ENCODE measurements around the gene PRMT2. TPM values are rescaled to one million over a fixed set of nuclear protein-coding genes. Genes with fewer than 3 reads are reported as not detected.

PRMT2 gene
- total and polyA plus RNA-seq, 2 experiments from 2014 or later: 51.9 to 56.9 TPM

DNA sequence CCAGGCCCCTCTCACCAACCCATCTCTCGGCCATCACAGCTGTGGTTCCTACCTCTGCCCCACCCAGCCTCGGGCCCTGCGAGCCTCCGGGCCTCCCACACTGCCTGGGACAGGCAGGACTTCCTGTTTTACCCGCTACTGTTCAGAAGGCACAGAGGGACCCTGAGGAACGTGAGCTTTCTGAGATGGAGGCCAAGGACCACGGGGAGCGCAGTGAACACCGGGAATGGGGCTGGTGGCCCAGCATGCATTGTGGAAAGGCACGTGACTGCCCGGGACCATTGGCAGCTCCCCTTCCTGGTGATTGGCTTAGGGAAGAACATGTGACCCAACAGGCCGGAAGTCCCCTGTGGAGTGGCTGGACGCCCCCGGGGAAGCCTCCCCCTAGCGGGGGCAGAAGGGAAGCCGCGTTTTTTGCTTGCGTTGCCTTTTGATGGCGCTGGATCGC lies 37.6 kb upstream of the PRMT2 start:
- TF ChIP-seq, protein P1, sequence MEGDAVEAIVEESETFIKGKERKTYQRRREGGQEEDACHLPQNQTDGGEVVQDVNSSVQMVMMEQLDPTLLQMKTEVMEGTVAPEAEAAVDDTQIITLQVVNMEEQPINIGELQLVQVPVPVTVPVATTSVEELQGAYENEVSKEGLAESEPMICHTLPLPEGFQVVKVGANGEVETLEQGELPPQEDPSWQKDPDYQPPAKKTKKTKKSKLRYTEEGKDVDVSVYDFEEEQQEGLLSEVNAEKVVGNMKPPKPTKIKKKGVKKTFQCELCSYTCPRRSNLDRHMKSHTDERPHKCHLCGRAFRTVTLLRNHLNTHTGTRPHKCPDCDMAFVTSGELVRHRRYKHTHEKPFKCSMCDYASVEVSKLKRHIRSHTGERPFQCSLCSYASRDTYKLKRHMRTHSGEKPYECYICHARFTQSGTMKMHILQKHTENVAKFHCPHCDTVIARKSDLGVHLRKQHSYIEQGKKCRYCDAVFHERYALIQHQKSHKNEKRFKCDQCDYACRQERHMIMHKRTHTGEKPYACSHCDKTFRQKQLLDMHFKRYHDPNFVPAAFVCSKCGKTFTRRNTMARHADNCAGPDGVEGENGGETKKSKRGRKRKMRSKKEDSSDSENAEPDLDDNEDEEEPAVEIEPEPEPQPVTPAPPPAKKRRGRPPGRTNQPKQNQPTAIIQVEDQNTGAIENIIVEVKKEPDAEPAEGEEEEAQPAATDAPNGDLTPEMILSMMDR (conservative IDR thresholded peaks at IDR 0.05; ENCODE audit: low read depth in 2 of 2): 0 out of 4 replicates have a peak, but pooled peaks of 1 of the 2 experiments have one; percentile 4
- TF ChIP-seq ZNF331 (CRISPR knock-in tag; IDR thresholded peaks at IDR 0.05; ENCODE audit: low read depth) (no peak), CREB1 (CRISPR knock-in tag; IDR thresholded peaks at IDR 0.05; ENCODE audit: low read depth) (no peak), NANOG (IDR thresholded peaks at IDR 0.05; ENCODE audit: borderline replicate concordance) (no peak)
- TF ChIP-seq, protein P2, sequence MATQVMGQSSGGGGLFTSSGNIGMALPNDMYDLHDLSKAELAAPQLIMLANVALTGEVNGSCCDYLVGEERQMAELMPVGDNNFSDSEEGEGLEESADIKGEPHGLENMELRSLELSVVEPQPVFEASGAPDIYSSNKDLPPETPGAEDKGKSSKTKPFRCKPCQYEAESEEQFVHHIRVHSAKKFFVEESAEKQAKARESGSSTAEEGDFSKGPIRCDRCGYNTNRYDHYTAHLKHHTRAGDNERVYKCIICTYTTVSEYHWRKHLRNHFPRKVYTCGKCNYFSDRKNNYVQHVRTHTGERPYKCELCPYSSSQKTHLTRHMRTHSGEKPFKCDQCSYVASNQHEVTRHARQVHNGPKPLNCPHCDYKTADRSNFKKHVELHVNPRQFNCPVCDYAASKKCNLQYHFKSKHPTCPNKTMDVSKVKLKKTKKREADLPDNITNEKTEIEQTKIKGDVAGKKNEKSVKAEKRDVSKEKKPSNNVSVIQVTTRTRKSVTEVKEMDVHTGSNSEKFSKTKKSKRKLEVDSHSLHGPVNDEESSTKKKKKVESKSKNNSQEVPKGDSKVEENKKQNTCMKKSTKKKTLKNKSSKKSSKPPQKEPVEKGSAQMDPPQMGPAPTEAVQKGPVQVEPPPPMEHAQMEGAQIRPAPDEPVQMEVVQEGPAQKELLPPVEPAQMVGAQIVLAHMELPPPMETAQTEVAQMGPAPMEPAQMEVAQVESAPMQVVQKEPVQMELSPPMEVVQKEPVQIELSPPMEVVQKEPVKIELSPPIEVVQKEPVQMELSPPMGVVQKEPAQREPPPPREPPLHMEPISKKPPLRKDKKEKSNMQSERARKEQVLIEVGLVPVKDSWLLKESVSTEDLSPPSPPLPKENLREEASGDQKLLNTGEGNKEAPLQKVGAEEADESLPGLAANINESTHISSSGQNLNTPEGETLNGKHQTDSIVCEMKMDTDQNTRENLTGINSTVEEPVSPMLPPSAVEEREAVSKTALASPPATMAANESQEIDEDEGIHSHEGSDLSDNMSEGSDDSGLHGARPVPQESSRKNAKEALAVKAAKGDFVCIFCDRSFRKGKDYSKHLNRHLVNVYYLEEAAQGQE (IDR thresholded peaks at IDR 0.05; ENCODE audit: unreplicated experiment): no peak
- H2AFZ ChIP-seq: no peak overlapping the region
- peaks cover 7% of the 10 kb centered on the region for H3K4me1 ChIP-seq (ENCODE audit: insufficient read depth)
- Mint-ChIP-seq H3K36me3 (ENCODE audit: low read depth) (peaks cover 9% of the 10 kb centered on the region; the same call in 2 of the 3 replicates), H3K27me3 (ENCODE audit: insufficient read depth, low read depth, poor library complexity) (no peaks in the 10 kb centered on the region), H3K4me3 (no peak overlapping the region), H3K27ac (no peak overlapping the region), H3K9me3 (peaks cover 36% of the 10 kb centered on the region), H3K4me1 (peaks cover 6% of the 10 kb centered on the region)
- H3K79me2 ChIP-seq (replicated peaks; ENCODE audit: insufficient read depth): no peaks in the 10 kb centered on the region
- H3K9me2 ChIP-seq (ENCODE audit: insufficient read depth): no peaks in the 10 kb centered on the region; the same call in 1 of the 2 replicates
- H3K27me3 ChIP-seq (ENCODE audit: insufficient read depth): no peaks in the 10 kb centered on the region
- H3K27ac ChIP-seq (ENCODE audit: low read depth): no peak overlapping the region
- ATAC-seq (no peak), DNase-seq (ENCODE audit: low spot score) (no peak)
- no peaks in the 10 kb centered on the region for H3K36me3 ChIP-seq (ENCODE audit: insufficient read depth)
- H3K4me2 ChIP-seq: no peak overlapping the region
- H3F3A ChIP-seq (replicated peaks; ENCODE audit: low read depth): no peaks in the 10 kb centered on the region
- H3K4me3 ChIP-seq: no peak overlapping the region
- H4K20me1 ChIP-seq (replicated peaks; ENCODE audit: insufficient read depth): no peaks in the 10 kb centered on the region

DNA sequence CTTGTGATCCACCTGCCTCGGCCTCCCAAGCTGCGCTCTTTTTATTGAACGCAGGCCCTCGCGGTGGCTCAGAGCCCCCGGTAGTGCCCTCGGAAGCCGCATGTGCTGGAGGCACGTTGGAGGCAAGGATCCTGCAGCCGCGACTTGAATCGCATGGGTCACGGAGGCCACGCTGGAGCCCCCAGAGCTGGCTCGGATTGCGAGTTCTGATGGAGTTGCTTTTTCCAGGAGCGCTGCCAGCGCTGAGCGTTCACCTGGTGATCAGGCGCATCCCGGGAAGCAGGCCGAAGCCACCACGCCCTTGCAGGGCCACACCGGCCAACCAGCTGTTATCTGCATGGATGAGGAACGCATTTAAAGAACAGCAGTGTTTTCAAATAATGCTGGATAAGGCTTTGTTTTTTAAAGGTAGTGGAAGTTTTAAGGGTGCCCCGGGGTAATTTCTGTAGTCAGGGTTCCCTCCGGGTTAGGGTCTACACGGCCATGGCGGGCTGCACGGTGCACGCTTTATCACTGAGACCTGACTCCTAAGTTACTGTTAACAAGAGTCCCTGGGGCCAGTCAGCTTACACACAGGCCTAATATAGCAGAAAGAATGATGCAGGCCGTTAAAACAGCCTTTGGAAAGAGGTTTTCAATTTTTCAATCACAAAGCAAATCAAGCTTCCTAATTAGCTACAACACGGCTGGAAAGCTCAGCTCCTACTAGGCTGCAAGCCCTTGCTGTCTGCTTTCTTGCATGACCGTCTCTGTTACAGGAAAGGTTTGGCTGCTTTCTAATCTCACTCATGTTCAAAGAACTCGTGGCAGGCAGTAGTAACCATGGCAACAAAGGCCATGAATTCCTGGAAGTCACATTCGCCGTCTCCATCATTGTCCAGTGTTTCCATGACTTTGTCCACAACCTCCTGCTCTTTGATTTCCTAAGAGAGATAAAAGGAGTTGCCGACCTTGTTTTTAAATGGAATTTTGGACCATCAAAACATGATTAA lies 36.6 kb upstream of the PRMT2 start:
- Histone ChIP-seq H3K4me2 (no peak overlapping the region), H3K27me3 (ENCODE audit: insufficient read depth) (no peaks in the 10 kb centered on the region), H3K79me2 (replicated peaks; ENCODE audit: insufficient read depth) (no peaks in the 10 kb centered on the region), H3K36me3 (ENCODE audit: insufficient read depth) (no peaks in the 10 kb centered on the region), H3K4me3 (no peak overlapping the region), H3K27ac (ENCODE audit: low read depth) (no peak overlapping the region), H3F3A (replicated peaks; ENCODE audit: low read depth) (no peaks in the 10 kb centered on the region), H4K20me1 (replicated peaks; ENCODE audit: insufficient read depth) (no peaks in the 10 kb centered on the region), H3K4me1 (ENCODE audit: insufficient read depth) (peaks cover 14% of the 10 kb centered on the region), H3K9me2 (ENCODE audit: insufficient read depth) (no peaks in the 10 kb centered on the region; the same call in 1 of the 2 replicates), H2AFZ (0 out of 2 replicates have a peak overlapping the region, but pooled peaks have one; percentile 52)
- ATAC-seq (no peak), DNase-seq (ENCODE audit: low spot score) (peak; percentile 22)
- H3K27me3 Mint-ChIP-seq (ENCODE audit: insufficient read depth, low read depth, poor library complexity): no peaks in the 10 kb centered on the region
- H3K4me3 Mint-ChIP-seq: no peak overlapping the region
- peaks cover 15% of the 10 kb centered on the region for H3K4me1 Mint-ChIP-seq
- H3K9me3 Mint-ChIP-seq: peaks cover 27% of the 10 kb centered on the region
- no peak overlapping the region for H3K27ac Mint-ChIP-seq
- peaks cover 4% of the 10 kb centered on the region; the same call in 2 of the 3 replicates for H3K36me3 Mint-ChIP-seq (ENCODE audit: low read depth)
- TF ChIP-seq STAT1 (IDR thresholded peaks at IDR 0.05; ENCODE audit: unreplicated experiment) (no peak), EZH2phosphoT487 (IDR thresholded peaks at IDR 0.05; ENCODE audit: unreplicated experiment) (no peak), EZH2 (IDR thresholded peaks at IDR 0.05; ENCODE audit: low read depth, unreplicated experiment) (no peak), ZNF114 (CRISPR knock-in tag; IDR thresholded peaks at IDR 0.05) (no peak), CREB1 (CRISPR knock-in tag; IDR thresholded peaks at IDR 0.05; ENCODE audit: low read depth) (no peak)
- TF ChIP-seq, protein P3, sequence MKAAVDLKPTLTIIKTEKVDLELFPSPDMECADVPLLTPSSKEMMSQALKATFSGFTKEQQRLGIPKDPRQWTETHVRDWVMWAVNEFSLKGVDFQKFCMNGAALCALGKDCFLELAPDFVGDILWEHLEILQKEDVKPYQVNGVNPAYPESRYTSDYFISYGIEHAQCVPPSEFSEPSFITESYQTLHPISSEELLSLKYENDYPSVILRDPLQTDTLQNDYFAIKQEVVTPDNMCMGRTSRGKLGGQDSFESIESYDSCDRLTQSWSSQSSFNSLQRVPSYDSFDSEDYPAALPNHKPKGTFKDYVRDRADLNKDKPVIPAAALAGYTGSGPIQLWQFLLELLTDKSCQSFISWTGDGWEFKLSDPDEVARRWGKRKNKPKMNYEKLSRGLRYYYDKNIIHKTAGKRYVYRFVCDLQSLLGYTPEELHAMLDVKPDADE (IDR thresholded peaks at IDR 0.05): no peak

All from GM23338 (cell line).